Keratinocyte (primary cell): ENCODE measurements around the gene CDCA3.

Source experiments
- CTCF ChIP-seq, 3 experiments: IDR thresholded peaks in 1 of 3; conservative IDR thresholded peaks in 1 of 3; optimal IDR thresholded peaks in 1 of 3; 2 replicates in 2 of 3; 3 replicates in 1 of 3; pipeline versions ENCODE3 to v1.5.1; 2011; ENCODE audit warnings: low read length in 3 of 3, mild to moderate bottlenecking in 3 of 3, moderate library complexity in 2 of 3, control low read depth in 1 of 3, inconsistent platforms in 1 of 3; ENCODE audit not compliant: insufficient read depth in 2 of 3; ENCODE audit errors: extremely low read depth in 1 of 3
- EZH2 ChIP-seq: IDR thresholded peaks from one replicate; pipeline ENCODE4 v1.6.1; 2012; ENCODE audit warnings: inconsistent platforms, mild to moderate bottlenecking, low read length, moderate library complexity

- TF ChIP-seq CTCF (optimal IDR thresholded peaks at IDR 0.05 in 1 of 3, IDR thresholded peaks at IDR 0.05 in 1 of 3, conservative IDR thresholded peaks at IDR 0.05 in 1 of 3; ENCODE audit: extremely low read depth in 1 of 3, insufficient read depth in 2 of 3, low read length in 3 of 3) (no peak), EZH2 (no peak)
Observed at GRCh38 chr12:6817098-6817497, 34.0 kb downstream of the CDCA3 start.
